GM19240 (cell line): ENCODE results near the gene GPR26.

Source experiments
- DNase-seq: peaks from one replicate; pipeline ENCODE4 v3.0.0; 2011; ENCODE audit warnings: low spot score; ENCODE audit not compliant: insufficient read length

GPR26 gene

GRCh38 chr10:123666318-123667236 lies at the start of gene GPR26:
TSS of gene GPR26 (plus strand) at chr10:123666355. CDS start at chr10:123666408, 53 bp downstream.
- no peak for DNase-seq

GRCh38 chr10:123618224-123618623 lies 47.9 kb upstream of the GPR26 start:
- DNase-seq, result no peak

GRCh38 chr10:123619067-123619855 lies 46.9 kb upstream of the GPR26 start:
- no peak for DNase-seq

GRCh38 chr10:123620621-123621020 lies 45.5 kb upstream of the GPR26 start:
- DNase-seq, result no peak

- no peak for DNase-seq
Measured at GRCh38 chr10:123621492-123621891, 44.7 kb upstream of the GPR26 start.

GRCh38 chr10:123621916-123622315 lies 44.2 kb upstream of the GPR26 start:
- DNase-seq, result no peak

- DNase-seq, result no peak
Measured at GRCh38 chr10:123622381-123622780, 43.8 kb upstream of the GPR26 start.

- no peak for DNase-seq
Measured at GRCh38 chr10:123624086-123624485, 42.1 kb upstream of the GPR26 start.

GRCh38 chr10:123633106-123633505 lies 33.0 kb upstream of the GPR26 start:
- DNase-seq, result no peak

GRCh38 chr10:123633636-123634035 lies 32.5 kb upstream of the GPR26 start:
- DNase-seq, result no peak

- DNase-seq, result no peak
Measured at GRCh38 chr10:123634221-123634620, 31.9 kb upstream of the GPR26 start.

- DNase-seq, result no peak
Measured at GRCh38 chr10:123635131-123635530, 31.0 kb upstream of the GPR26 start.

- no peak for DNase-seq
Measured at GRCh38 chr10:123635745-123636144, 30.4 kb upstream of the GPR26 start.

GRCh38 chr10:123636598-123637325 lies 29.4 kb upstream of the GPR26 start:
- no peak for DNase-seq

- no peak for DNase-seq
Measured at GRCh38 chr10:123637326-123637880, 28.8 kb upstream of the GPR26 start.

- DNase-seq, result no peak
Measured at GRCh38 chr10:123639131-123639530, 27.0 kb upstream of the GPR26 start.

GRCh38 chr10:123640016-123640535 lies 26.1 kb upstream of the GPR26 start:
- no peak for DNase-seq

- DNase-seq, result no peak
Measured at GRCh38 chr10:123642293-123642692, 23.9 kb upstream of the GPR26 start.

- DNase-seq, result no peak
Measured at GRCh38 chr10:123642697-123643096, 23.5 kb upstream of the GPR26 start.

- no peak for DNase-seq
Measured at GRCh38 chr10:123643315-123643714, 22.8 kb upstream of the GPR26 start.

GRCh38 chr10:123645016-123645415 lies 21.1 kb upstream of the GPR26 start:
- DNase-seq, result no peak
